Raji (cell line): ENCODE data around the gene PHLPP1.

Experiments
- POLR2A ChIP-seq: IDR thresholded peaks from 2 replicates; pipeline ENCODE4 v1.6.1; 2011; ENCODE audit warnings: low read depth, low read length, control low read depth; ENCODE audit not compliant: insufficient read depth

PHLPP1 gene

GRCh38 chr18:62714671-62715435 lies 488 bp upstream of the PHLPP1 start:
- TF ChIP-seq POLR2A: no peak

GRCh38 chr18:62715759-62716615 lies 646 bp downstream of the PHLPP1 start:
- TF ChIP-seq POLR2A: peak; percentile 60

- no peak for TF ChIP-seq POLR2A
Measured at GRCh38 chr18:62716619-62717168, 1.4 kb downstream of the PHLPP1 start.

DNA sequence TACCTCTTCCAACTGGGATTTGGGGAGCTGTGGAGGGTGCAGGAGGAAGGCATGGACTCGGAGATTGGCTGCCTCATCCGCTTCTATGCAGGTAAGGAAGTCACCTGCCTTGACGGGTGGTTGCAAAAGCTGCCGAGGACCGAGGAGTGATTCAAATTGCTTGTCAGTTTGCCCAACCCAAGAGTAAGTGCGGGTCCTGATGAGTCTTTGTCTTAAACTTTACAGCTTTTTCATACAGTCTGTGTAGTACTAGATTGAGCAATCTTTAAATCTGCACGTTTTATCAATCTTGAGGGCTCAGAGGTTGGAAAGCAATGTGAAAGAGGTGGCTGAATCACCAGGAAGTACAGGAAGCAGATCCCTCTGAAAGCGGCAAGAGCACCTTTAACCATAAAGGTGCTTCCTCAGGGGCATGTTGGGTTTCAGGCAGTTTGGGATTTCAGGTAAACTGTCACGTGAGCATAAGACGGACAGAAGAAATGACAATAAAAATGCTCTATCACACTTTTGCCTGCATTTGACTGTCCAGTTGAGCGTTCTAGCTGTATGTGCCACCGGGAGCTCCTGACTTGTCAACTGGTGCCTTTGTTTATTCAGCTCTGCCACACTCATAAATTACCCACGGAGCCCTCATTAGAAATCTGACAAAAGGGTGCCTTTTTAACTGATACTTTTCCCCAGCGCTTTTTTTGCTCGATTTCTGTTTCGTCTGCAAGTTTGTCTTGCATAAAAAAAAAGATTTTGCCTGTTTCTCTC lies 2.0 kb downstream of the PHLPP1 start:
- TF ChIP-seq POLR2A: no peak

- TF ChIP-seq POLR2A: no peak
Measured at GRCh38 chr18:62717925-62718800, 2.8 kb downstream of the PHLPP1 start.

DNA sequence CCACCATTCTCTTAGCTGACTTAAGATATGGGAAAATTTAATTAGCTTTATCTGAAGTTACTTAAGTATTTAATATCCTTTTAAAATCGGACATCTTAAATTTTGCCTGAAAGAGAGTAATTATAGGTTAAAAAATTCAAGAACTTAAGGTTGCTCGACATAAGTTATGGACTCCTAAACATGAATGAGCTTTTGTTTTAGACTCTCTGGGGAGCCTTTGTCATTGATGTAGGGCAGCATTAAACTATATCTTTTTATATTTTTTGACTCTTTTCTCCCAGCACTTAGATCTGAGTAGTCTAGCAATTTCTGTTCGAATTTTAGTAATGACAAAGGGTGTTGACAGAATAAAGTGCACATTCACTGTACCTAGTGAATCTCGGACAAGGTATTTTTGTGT lies 4.7 kb downstream of the PHLPP1 start:
- no peak for TF ChIP-seq POLR2A

DNA sequence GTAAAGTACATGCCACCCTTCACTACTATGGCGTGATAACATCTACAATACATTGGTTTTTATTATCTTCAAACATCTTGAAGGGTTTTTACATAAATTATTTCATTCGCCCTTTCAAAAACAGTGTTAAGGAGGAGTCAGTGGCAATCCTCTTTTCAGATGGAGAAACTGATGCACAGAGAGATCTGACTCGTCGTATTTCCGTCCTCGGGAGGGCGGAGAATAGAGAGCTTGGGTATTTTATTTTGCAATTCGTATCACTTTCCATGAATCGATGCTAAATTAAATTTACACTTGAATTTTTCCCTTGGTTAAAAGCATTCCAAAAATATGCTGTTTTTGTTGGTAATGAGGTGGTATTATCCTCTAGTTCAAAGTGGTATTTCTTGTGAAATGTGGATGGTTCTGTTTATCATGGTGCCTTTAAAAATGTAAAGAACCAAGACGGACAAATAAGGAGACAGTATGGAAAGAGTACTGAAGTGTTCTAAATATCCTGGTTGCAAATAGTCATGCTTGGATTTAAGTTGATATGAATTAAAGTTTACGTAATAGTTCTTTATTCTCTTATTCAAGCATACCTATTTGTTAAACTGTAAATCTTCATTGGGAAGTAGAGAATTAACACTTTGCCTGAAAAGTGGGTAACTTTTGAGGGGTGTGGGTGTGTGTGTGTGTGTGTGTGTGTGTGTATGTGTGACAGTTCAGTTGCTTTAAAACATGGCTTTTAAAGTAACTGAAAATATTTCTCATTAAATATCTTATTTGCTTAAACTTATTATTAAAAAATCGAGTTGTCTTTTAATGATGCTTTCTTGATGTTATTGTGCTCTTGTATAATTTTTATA lies 5.6 kb downstream of the PHLPP1 start:
- TF ChIP-seq POLR2A: no peak

- TF ChIP-seq POLR2A: no peak
Measured at GRCh38 chr18:62721839-62722795, 6.8 kb downstream of the PHLPP1 start.

- no peak for TF ChIP-seq POLR2A
Measured at GRCh38 chr18:62723666-62724281, 8.4 kb downstream of the PHLPP1 start.

- TF ChIP-seq POLR2A: no peak
Measured at GRCh38 chr18:62725896-62726295, 10.6 kb downstream of the PHLPP1 start.

- no peak for TF ChIP-seq POLR2A
Measured at GRCh38 chr18:62728254-62728653, 12.9 kb downstream of the PHLPP1 start.
